Astrocyte (in vitro differentiated cells and primary cell): Measurements from ENCODE around the gene B4GALT3. TPM values are rescaled to one million over a fixed set of nuclear protein-coding genes. Genes with fewer than 3 reads are reported as not detected.

ENCODE experiments used
- DNase-seq: peaks from one replicate; pipeline ENCODE4 v3.0.0-alpha.2; 2010; ENCODE audit warnings: low read depth
- FAIRE-seq: peaks from 2 replicates; lab custom pipeline; 2011; peaks lifted over from hg19 to GRCh38; lab: Jason Lieb, UNC
- H2AFZ ChIP-seq: 2 replicates; pipeline ENCODE4 v1.6.0; 2012; ENCODE audit warnings: low read depth, low read length, inconsistent platforms
- H3K27ac ChIP-seq: 2 replicates; pipeline ENCODE4 v1.5.1; 2011; ENCODE audit warnings: low read depth, low read length, inconsistent platforms
- H3K27me3 ChIP-seq: 2 replicates; pipeline ENCODE4 v1.6.0; 2011; ENCODE audit warnings: low read length, inconsistent platforms; ENCODE audit not compliant: insufficient read depth
- H3K36me3 ChIP-seq: 2 replicates; pipeline ENCODE4 v1.5.1; 2011; ENCODE audit warnings: low read length, inconsistent platforms; ENCODE audit not compliant: insufficient read depth
- H3K4me1 ChIP-seq: 2 replicates; pipeline ENCODE4 v1.5.1; 2011; ENCODE audit warnings: low read length, inconsistent platforms; ENCODE audit not compliant: insufficient read depth
- H3K4me2 ChIP-seq: 2 replicates; pipeline ENCODE4 v1.6.0; 2012; ENCODE audit warnings: low read length, inconsistent platforms
- H3K4me3 ChIP-seq: 2 replicates; pipeline ENCODE4 v1.5.1; 2011; ENCODE audit warnings: low read depth, mild to moderate bottlenecking, low read length, inconsistent platforms; ENCODE audit not compliant: insufficient read depth
- H3K79me2 ChIP-seq: 2 replicates; pipeline ENCODE4 v1.6.0; 2012; ENCODE audit warnings: mild to moderate bottlenecking, low read length, inconsistent platforms; ENCODE audit not compliant: insufficient read depth
- H3K9ac ChIP-seq: 2 replicates; pipeline ENCODE4 v1.6.0; 2012; ENCODE audit warnings: mild to moderate bottlenecking, low read length, inconsistent platforms
- H3K9me3 ChIP-seq: 2 replicates; pipeline ENCODE4 v1.5.1; 2012; ENCODE audit warnings: low read depth, mild to moderate bottlenecking, low read length, inconsistent platforms; ENCODE audit not compliant: insufficient read depth
- H4K20me1 ChIP-seq: 2 replicates; pipeline ENCODE4 v1.6.0; 2012; ENCODE audit warnings: low read length, inconsistent platforms; ENCODE audit not compliant: insufficient read depth
- H3K27ac Mint-ChIP-seq: one replicate; pipeline ENCODE4 v1.8.0; 2021; ENCODE audit warnings: mild to moderate bottlenecking, mixed read lengths; ENCODE audit not compliant: unreplicated experiment
- H3K27me3 Mint-ChIP-seq: one replicate; pipeline ENCODE4 v1.8.0; 2021; ENCODE audit warnings: low read depth, mixed read lengths; ENCODE audit not compliant: unreplicated experiment
- H3K36me3 Mint-ChIP-seq: one replicate; pipeline ENCODE4 v1.8.0; 2021; ENCODE audit warnings: low read depth, mixed read lengths; ENCODE audit not compliant: unreplicated experiment
- H3K4me1 Mint-ChIP-seq: one replicate; pipeline ENCODE4 v1.8.0; 2021; ENCODE audit warnings: low read depth, mixed read lengths; ENCODE audit not compliant: unreplicated experiment
- H3K4me3 Mint-ChIP-seq: one replicate; pipeline ENCODE4 v1.8.0; 2021; ENCODE audit warnings: mild to moderate bottlenecking, moderate library complexity, mixed read lengths; ENCODE audit not compliant: unreplicated experiment
- H3K9me3 Mint-ChIP-seq: one replicate; pipeline ENCODE4 v1.8.0; 2021; ENCODE audit warnings: mild to moderate bottlenecking, mixed read lengths; ENCODE audit not compliant: unreplicated experiment
- CTCF ChIP-seq: IDR thresholded peaks from 2 replicates; pipeline ENCODE4 v1.5.1; 2011; ENCODE audit warnings: low read depth, mild to moderate bottlenecking, inconsistent platforms, low read length, moderate library complexity; ENCODE audit not compliant: insufficient read depth
- EZH2 ChIP-seq: IDR thresholded peaks from 2 replicates; pipeline ENCODE4 v1.6.1; 2012; ENCODE audit warnings: mild to moderate bottlenecking, low read length, inconsistent platforms; ENCODE audit not compliant: insufficient read depth
- total RNA-seq: library from RNA; stranded (reverse); gene quantifications from 2 replicates; pipeline ENCODE4 v1.2.1, GENCODE V29; 2021

Gene B4GALT3
- total RNA-seq, 1 donor from 2014 or later, result 39.6 TPM

GRCh38 chr1:161209790-161210409 lies 32.6 kb upstream of the B4GALT3 start:
- Mint-ChIP-seq H3K4me3 (no peak overlapping the region), H3K36me3 (peaks cover 30% of the 10 kb centered on the region), H3K9me3 (no peaks in the 10 kb centered on the region), H3K27ac (peak overlapping the region; percentile 10), H3K27me3 (no peaks in the 10 kb centered on the region), H3K4me1 (peaks cover 7% of the 10 kb centered on the region)
- no peak overlapping the region for H2AFZ ChIP-seq
- DNase-seq (peak; percentile 38), FAIRE-seq (no peak)
- no peak overlapping the region for H3K4me2 ChIP-seq
- no peak overlapping the region for H3K4me3 ChIP-seq
- H4K20me1 ChIP-seq, result peaks cover 21% of the 10 kb centered on the region
- H3K9me3 ChIP-seq, result no peaks in the 10 kb centered on the region
- no peak overlapping the region for H3K9ac ChIP-seq
- peaks cover 6% of the 10 kb centered on the region for H3K4me1 ChIP-seq
- TF ChIP-seq EZH2 (no peak), CTCF (peak; percentile 92)
- no peak overlapping the region for H3K27ac ChIP-seq
- peaks cover 47% of the 10 kb centered on the region for H3K36me3 ChIP-seq
- H3K79me2 ChIP-seq, result peaks cover 10% of the 10 kb centered on the region
- H3K27me3 ChIP-seq, result no peaks in the 10 kb centered on the region

- H3K36me3 Mint-ChIP-seq, result peaks cover 16% of the 10 kb centered on the region
- no peaks in the 10 kb centered on the region for H3K9me3 Mint-ChIP-seq
- H3K27ac Mint-ChIP-seq, result no peak overlapping the region
- Histone ChIP-seq H4K20me1 (peaks cover 21% of the 10 kb centered on the region), H3K9ac (no peak overlapping the region), H3K27me3 (no peaks in the 10 kb centered on the region), H3K79me2 (peaks cover 35% of the 10 kb centered on the region), H3K9me3 (no peaks in the 10 kb centered on the region), H3K4me2 (no peak overlapping the region), H3K27ac (no peak overlapping the region), H3K36me3 (peaks cover 43% of the 10 kb centered on the region), H3K4me1 (peaks cover 13% of the 10 kb centered on the region), H3K4me3 (no peak overlapping the region), H2AFZ (no peak overlapping the region)
- TF ChIP-seq CTCF (no peak), EZH2 (no peak)
- FAIRE-seq, result no peak
- no peak for DNase-seq
- peaks cover 7% of the 10 kb centered on the region for H3K4me1 Mint-ChIP-seq
- no peaks in the 10 kb centered on the region for H3K27me3 Mint-ChIP-seq
- H3K4me3 Mint-ChIP-seq, result no peak overlapping the region
Measured at GRCh38 chr1:161207173-161207572, 29.9 kb upstream of the B4GALT3 start.

GRCh38 chr1:161206411-161207140 lies 29.3 kb upstream of the B4GALT3 start:
- Histone ChIP-seq H4K20me1 (peaks cover 21% of the 10 kb centered on the region), H2AFZ (no peak overlapping the region), H3K27me3 (no peaks in the 10 kb centered on the region), H3K4me2 (no peak overlapping the region), H3K79me2 (peaks cover 36% of the 10 kb centered on the region), H3K36me3 (peaks cover 41% of the 10 kb centered on the region), H3K9ac (no peak overlapping the region), H3K27ac (no peak overlapping the region), H3K4me1 (peaks cover 17% of the 10 kb centered on the region), H3K9me3 (no peaks in the 10 kb centered on the region), H3K4me3 (no peak overlapping the region)
- Mint-ChIP-seq H3K4me1 (peaks cover 9% of the 10 kb centered on the region), H3K27me3 (no peaks in the 10 kb centered on the region), H3K9me3 (no peaks in the 10 kb centered on the region), H3K36me3 (peaks cover 10% of the 10 kb centered on the region), H3K27ac (no peak overlapping the region), H3K4me3 (no peak overlapping the region)
- DNase-seq, result no peak
- TF ChIP-seq CTCF (no peak), EZH2 (no peak)
- no peak for FAIRE-seq
